ENCODE results near the gene CACNA1D. TPM values are rescaled to one million over a fixed set of nuclear protein-coding genes. Genes with fewer than 3 reads are reported as not detected.

The CACNA1D gene
- total and polyA plus RNA-seq, 7 experiments from 2014 or later: 0.61 to 2.0 (median 0.70) TPM; not detected in 4

DNA sequence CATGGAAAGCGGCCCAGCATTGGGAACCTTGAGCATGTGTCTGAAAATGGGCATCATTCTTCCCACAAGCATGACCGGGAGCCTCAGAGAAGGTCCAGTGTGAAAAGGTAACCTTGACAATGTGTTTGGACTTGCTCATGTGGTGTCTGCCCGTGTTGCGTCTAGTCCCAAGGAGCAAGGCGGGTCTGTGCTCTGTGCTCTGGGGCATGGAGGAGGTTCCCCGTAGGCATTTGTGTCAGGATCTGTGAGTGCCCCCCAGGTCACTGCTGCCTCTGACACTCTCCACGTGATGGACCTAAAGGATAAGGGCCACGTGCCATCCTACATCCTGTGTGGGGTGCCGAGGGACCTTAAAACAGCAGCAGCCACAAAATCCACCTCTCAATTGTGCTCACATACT is 306.9 kb downstream of the CACNA1D start:
- H3K27ac Mint-ChIP-seq: no peak overlapping the region
- no peaks in the 10 kb centered on the region for H3K4me1 ChIP-seq (ENCODE audit: control insufficient read depth in 2 of 2, insufficient read depth in 2 of 2, low read length in 2 of 2)
- POLR2A ChIA-PET: no interaction called here
- H3K9me3 ChIP-seq (ENCODE audit: control insufficient read depth in 2 of 3, low read length in 3 of 3): no peaks in the 10 kb centered on the region
- intact Hi-C loops (cut with micrococcal nuclease): loop anchor here in 1 of 2 donors (5.0 kb wide), 1 partner anchor 89 kb away; no protein-coding TSS in a partner anchor
- H3K4me1 Mint-ChIP-seq: peaks cover 0 to 1% (median 0%) of the 10 kb centered on the region in 7 donors
- DNase-seq (no peak), ATAC-seq (no peak)
- H3K36me3 ChIP-seq (ENCODE audit: control insufficient read depth in 2 of 3, insufficient read depth in 3 of 3, low read length in 3 of 3): no peaks in the 10 kb centered on the region
- H3K4me3 Mint-ChIP-seq: no peak overlapping the region
- no peaks in the 10 kb centered on the region for H3K27me3 ChIP-seq (ENCODE audit: control insufficient read depth in 2 of 2, insufficient read depth in 2 of 2, low read length in 2 of 2)
- H3K4me3 ChIP-seq (ENCODE audit: low read length): no peak overlapping the region
- peaks cover 0 to 1% (median 0%) of the 10 kb centered on the region in 11 donors for H3K9me3 Mint-ChIP-seq
- H3K27me3 Mint-ChIP-seq: peaks cover 0 to 10% (median 4%) of the 10 kb centered on the region in 5 donors
- no peak overlapping the region for H3K27ac ChIP-seq (ENCODE audit: low read depth, low read length)
- no peaks in the 10 kb centered on the region for H3K36me3 Mint-ChIP-seq
- CTCF ChIA-PET: no interaction called here

DNA sequence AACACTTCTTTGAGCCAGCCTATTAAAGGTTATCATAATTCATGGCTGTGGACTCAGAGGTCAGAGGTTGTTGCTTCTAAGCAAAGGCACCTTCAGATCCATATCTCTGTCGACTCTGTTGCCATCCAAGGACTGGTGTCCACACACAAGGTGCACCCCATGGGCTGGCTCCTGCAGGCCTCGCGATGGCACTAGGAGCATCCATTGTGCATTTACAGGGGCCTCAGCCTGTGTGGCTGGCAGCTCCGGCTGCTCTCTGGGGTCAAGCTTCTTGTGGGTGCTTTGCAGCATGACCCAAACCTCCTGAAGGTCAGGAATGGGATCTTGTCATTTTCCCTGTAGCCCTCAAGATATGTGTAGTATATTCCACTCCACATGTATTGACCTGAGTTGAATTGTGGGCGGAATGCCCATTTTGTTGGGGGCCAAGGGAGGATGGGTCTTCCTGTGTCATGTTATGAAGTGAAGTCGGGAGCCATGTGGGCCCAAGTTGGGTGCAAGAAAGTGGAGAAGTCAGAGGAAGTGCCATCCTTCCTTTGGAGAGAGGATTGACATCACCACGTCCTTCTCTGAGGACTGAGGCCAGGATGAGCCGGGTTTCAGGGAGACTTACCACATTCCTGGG is 308.0 kb downstream of the CACNA1D start:
- no peak overlapping the region for H3K27ac ChIP-seq (ENCODE audit: low read depth, low read length)
- H3K27me3 ChIP-seq (ENCODE audit: control insufficient read depth in 2 of 2, insufficient read depth in 2 of 2, low read length in 2 of 2): no peaks in the 10 kb centered on the region
- CTCF ChIA-PET: no interaction called here
- ATAC-seq (no peak), DNase-seq (no peak)
- H3K4me1 ChIP-seq (ENCODE audit: control insufficient read depth in 2 of 2, insufficient read depth in 2 of 2, low read length in 2 of 2): no peaks in the 10 kb centered on the region
- Mint-ChIP-seq H3K27ac (no peak overlapping the region), H3K4me1 (peaks cover 0 to 1% (median 0%) of the 10 kb centered on the region in 7 donors), H3K36me3 (no peaks in the 10 kb centered on the region), H3K4me3 (no peak overlapping the region), H3K9me3 (peaks cover 0 to 1% (median 0%) of the 10 kb centered on the region in 11 donors), H3K27me3 (peaks cover 0 to 10% (median 9%) of the 10 kb centered on the region in 5 donors)
- H3K36me3 ChIP-seq (ENCODE audit: control insufficient read depth in 2 of 3, insufficient read depth in 3 of 3, low read length in 3 of 3): no peaks in the 10 kb centered on the region
- no peak overlapping the region for H3K4me3 ChIP-seq (ENCODE audit: low read length)
- POLR2A ChIA-PET: no interaction called here
- intact Hi-C loops (cut with micrococcal nuclease): loop anchor here in 1 of 2 donors (5.0 kb wide), 1 partner anchor 90 kb away; no protein-coding TSS in a partner anchor
- no peaks in the 10 kb centered on the region for H3K9me3 ChIP-seq (ENCODE audit: control insufficient read depth in 2 of 3, low read length in 3 of 3)

DNA sequence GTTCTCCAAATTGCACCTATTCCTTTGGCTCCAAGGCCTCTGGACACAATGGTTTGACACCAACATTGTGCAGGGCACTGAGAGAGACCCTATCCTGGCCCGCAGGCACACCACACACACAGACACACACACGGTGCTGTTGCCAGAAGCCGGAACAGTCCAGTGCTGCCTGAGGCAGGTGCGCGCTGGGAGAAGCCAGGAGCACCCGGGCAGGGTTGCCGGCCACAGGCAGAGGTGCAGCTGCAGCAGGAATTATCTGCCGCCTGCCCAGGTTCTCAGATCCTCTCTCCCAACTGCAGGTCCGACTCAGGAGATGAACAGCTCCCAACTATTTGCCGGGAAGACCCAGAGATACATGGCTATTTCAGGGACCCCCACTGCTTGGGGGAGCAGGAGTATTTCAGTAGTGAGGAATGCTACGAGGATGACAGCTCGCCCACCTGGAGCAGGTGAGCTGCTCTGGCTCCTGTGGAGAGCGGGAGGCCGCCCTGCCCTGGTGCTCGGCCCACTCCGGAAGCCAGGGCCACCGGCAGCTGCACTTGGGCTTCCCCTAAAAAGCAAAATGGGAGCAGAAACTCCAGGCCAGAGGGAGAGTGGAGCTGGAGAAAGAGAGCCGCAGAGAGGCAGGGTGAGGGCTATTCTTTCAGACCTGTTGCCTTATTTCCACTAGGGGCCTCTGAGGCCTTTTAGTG is 308.9 kb downstream of the CACNA1D start:
- Histone ChIP-seq H3K9me3 (ENCODE audit: control insufficient read depth in 2 of 3, low read length in 3 of 3) (no peaks in the 10 kb centered on the region), H3K4me1 (ENCODE audit: control insufficient read depth in 2 of 2, insufficient read depth in 2 of 2, low read length in 2 of 2) (no peaks in the 10 kb centered on the region), H3K36me3 (ENCODE audit: control insufficient read depth in 2 of 3, insufficient read depth in 3 of 3, low read length in 3 of 3) (no peaks in the 10 kb centered on the region), H3K27ac (ENCODE audit: low read depth, low read length) (no peak overlapping the region), H3K27me3 (ENCODE audit: control insufficient read depth in 2 of 2, insufficient read depth in 2 of 2, low read length in 2 of 2) (no peaks in the 10 kb centered on the region), H3K4me3 (ENCODE audit: low read length) (no peak overlapping the region)
- intact Hi-C loops (cut with micrococcal nuclease): loop anchor here in 1 of 2 donors (5.0 kb wide), 1 partner anchor 91 kb away; no protein-coding TSS in a partner anchor
- DNase-seq (no peak), ATAC-seq (no peak)
- no peak overlapping the region for H3K27ac Mint-ChIP-seq
- ChIA-PET POLR2A (no interaction called here), CTCF (no interaction called here)
- peaks cover 0 to 1% (median 0%) of the 10 kb centered on the region in 11 donors for H3K9me3 Mint-ChIP-seq
- H3K4me3 Mint-ChIP-seq: no peak overlapping the region
- H3K4me1 Mint-ChIP-seq: peaks cover 0 to 1% (median 0%) of the 10 kb centered on the region in 7 donors
- H3K36me3 Mint-ChIP-seq: no peaks in the 10 kb centered on the region
- H3K27me3 Mint-ChIP-seq: peaks cover 0 to 13% (median 5%) of the 10 kb centered on the region in 5 donors

DNA sequence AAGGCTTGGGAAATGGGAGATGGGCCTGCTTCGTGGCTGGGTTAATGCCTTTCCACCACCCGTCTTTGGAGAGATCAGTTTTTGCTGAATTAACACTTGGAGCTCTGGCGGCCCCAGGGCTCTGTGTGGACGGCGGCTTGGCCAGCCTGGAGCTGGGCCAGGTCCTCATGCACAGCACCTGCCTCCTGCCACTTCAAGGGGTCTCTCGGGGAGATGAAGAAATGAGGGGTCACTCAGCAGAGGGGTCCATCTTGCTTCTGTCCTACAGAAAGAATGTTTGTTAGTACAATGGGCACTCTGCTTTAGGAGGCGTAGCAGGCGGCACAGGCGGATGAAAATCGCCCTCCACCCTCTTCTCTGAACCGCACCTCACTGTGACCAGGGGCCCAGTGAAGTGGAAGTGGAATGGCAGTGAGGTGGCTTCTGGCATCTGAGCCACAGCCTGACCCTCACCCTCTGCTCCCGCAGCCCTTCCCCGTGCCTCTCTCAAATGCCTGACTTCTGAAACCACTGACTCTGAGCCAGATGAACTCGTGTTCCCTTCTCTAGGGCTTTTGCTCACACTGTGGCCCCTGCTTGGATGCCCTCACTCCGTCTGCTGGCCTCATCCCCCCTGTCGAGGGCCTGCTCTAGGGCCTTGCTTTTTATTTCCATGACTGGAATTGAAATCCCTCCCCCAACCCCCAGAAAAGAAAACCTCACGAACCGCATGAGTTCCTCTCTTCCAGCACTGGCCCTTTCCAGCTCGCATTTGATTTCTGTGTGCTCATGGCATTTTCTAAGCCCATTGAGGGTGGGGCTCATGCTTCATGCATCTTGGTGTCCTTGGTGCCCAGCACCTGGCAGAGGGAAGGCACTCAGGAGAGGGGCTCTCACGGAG is 309.6 kb downstream of the CACNA1D start:
- Mint-ChIP-seq H3K27me3 (peaks cover 0 to 13% (median 0%) of the 10 kb centered on the region in 5 donors), H3K36me3 (no peaks in the 10 kb centered on the region), H3K4me3 (no peak overlapping the region), H3K4me1 (peaks cover 0 to 1% (median 0%) of the 10 kb centered on the region in 7 donors), H3K27ac (peak overlapping the region in 1 of 9 donors; percentile 57), H3K9me3 (peaks cover 0 to 1% (median 0%) of the 10 kb centered on the region in 11 donors)
- ATAC-seq (no peak), DNase-seq (no peak)
- POLR2A ChIA-PET: no interaction called here
- H3K36me3 ChIP-seq (ENCODE audit: control insufficient read depth in 2 of 3, insufficient read depth in 3 of 3, low read length in 3 of 3): no peaks in the 10 kb centered on the region
- no peaks in the 10 kb centered on the region for H3K9me3 ChIP-seq (ENCODE audit: control insufficient read depth in 2 of 3, low read length in 3 of 3)
- intact Hi-C loops (cut with micrococcal nuclease): loop anchor here in 1 of 2 donors (5.0 kb wide), 1 partner anchor 92 kb away; no protein-coding TSS in a partner anchor
- H3K27ac ChIP-seq (ENCODE audit: low read depth, low read length): no peak overlapping the region
- H3K4me3 ChIP-seq (ENCODE audit: low read length): no peak overlapping the region
- no peaks in the 10 kb centered on the region for H3K27me3 ChIP-seq (ENCODE audit: control insufficient read depth in 2 of 2, insufficient read depth in 2 of 2, low read length in 2 of 2)
- CTCF ChIA-PET: no interaction called here
- no peaks in the 10 kb centered on the region for H3K4me1 ChIP-seq (ENCODE audit: control insufficient read depth in 2 of 2, insufficient read depth in 2 of 2, low read length in 2 of 2)

DNA sequence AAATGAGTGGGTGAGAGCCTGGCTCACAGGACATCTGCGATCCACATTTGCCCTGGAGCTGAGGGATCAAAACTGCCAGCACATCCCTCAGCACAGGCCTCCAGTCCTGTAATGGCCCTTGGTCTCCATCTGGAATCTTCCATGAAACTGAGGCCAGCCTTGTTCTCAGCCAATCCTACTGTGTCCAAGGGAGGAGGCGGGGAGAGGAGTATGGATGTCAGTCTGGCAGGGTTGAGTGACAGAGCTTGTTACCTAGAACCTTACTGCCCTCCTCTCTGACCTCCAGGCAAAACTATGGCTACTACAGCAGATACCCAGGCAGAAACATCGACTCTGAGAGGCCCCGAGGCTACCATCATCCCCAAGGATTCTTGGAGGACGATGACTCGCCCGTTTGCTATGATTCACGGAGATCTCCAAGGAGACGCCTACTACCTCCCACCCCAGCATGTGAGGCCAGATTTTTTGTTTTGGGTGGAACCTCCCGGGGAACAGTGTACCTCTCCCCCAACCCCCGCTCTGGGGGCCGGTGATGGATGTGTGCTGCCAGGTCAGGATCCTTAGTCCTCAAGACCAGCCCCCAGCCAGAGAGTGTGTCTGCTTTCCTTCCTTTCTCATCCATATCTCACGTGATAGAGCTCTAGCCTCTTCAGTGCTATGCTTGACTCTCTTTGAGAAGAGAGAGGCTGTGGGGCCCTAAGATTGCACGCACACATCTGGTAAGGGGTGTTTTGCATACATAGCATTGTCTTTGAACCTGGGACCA is 310.5 kb downstream of the CACNA1D start:
- no peaks in the 10 kb centered on the region for H3K36me3 Mint-ChIP-seq
- no peak overlapping the region for H3K27ac Mint-ChIP-seq
- POLR2A ChIA-PET: no interaction called here
- CTCF ChIA-PET: no interaction called here
- DNase-seq: no peak
- H3K4me3 ChIP-seq (ENCODE audit: low read length): no peak overlapping the region
- no peaks in the 10 kb centered on the region for H3K4me1 ChIP-seq (ENCODE audit: control insufficient read depth in 2 of 2, insufficient read depth in 2 of 2, low read length in 2 of 2)
- H3K27me3 Mint-ChIP-seq: peaks cover 0 to 13% (median 0%) of the 10 kb centered on the region in 5 donors
- H3K36me3 ChIP-seq (ENCODE audit: control insufficient read depth in 2 of 3, insufficient read depth in 3 of 3, low read length in 3 of 3): no peaks in the 10 kb centered on the region
- no peaks in the 10 kb centered on the region for H3K9me3 ChIP-seq (ENCODE audit: control insufficient read depth in 2 of 3, low read length in 3 of 3)
- H3K4me3 Mint-ChIP-seq: no peak overlapping the region
- H3K9me3 Mint-ChIP-seq: peaks cover 0 to 1% (median 0%) of the 10 kb centered on the region in 11 donors
- intact Hi-C loops (cut with micrococcal nuclease): loop anchor here in 1 of 2 donors (5.0 kb wide), 1 partner anchor 93 kb away; no protein-coding TSS in a partner anchor
- ATAC-seq: no peak
- no peak overlapping the region for H3K27ac ChIP-seq (ENCODE audit: low read depth, low read length)
- H3K4me1 Mint-ChIP-seq: peaks cover 0 to 1% (median 0%) of the 10 kb centered on the region in 7 donors
- no peaks in the 10 kb centered on the region for H3K27me3 ChIP-seq (ENCODE audit: control insufficient read depth in 2 of 2, insufficient read depth in 2 of 2, low read length in 2 of 2)

All from naive thymus-derived CD4-positive, alpha-beta T cell (primary cell).